ENCODE data around the gene SMAD3.

- TF ChIP-seq CTCF (IDR thresholded peaks at IDR 0.05) = no peak
- TF ChIP-seq EZH2 (IDR thresholded peaks at IDR 0.05; ENCODE audit: borderline replicate concordance, insufficient read depth, low read depth, low read length, poor library complexity, severe bottlenecking) = no peak
These were observed 103.3 kb downstream of the SMAD3 start for GRCh38 chr15:67168694-67169093.
